ENCODE measurements around the gene SPACA6.

GRCh38 chr19:51737389-51737788 is 44.3 kb downstream of the SPACA6 start:
- TF ChIP-seq CTCF (IDR thresholded peaks at IDR 0.05) (no peak), POLR2A (IDR thresholded peaks at IDR 0.05) (no peak), POLR2AphosphoS5 (IDR thresholded peaks at IDR 0.05) (no peak)
